CD4-positive, CD25-positive, alpha-beta regulatory T cell (primary cell): ENCODE measurements around the gene LRWD1. TPM values are rescaled to one million over a fixed set of nuclear protein-coding genes. Genes with fewer than 3 reads are reported as not detected.
"Not testable (repeated sequence)": the region's sequence is repeated elsewhere in the genome, so short reads cannot be mapped to it uniquely, and the experiment has no call there.

ENCODE experiments used
- ATAC-seq, 2 donors: fragments of 150-1000 bp; cut with Tn5 transposase; one replicate each; pipeline ENCODE4 v1.10.0; 2021; ENCODE audit warnings: low read depth in 2 of 2, moderate number of reproducible peaks in 2 of 2, moderate library complexity in 1 of 2
- DNase-seq, 3 donors: peaks; one replicate each; pipeline versions ENCODE4 v3.0.0 to v3.0.0-alpha.2; 2012 to 2022; ENCODE audit warnings: mixed read lengths in 1 of 3
- H3K27ac ChIP-seq: one replicate; pipeline ENCODE4 v1.7.0; 2013; ENCODE audit warnings: mild to moderate bottlenecking, low read length; ENCODE audit not compliant: insufficient read depth, poor library complexity, severe bottlenecking
- H3K27me3 ChIP-seq: one replicate; pipeline ENCODE4 v1.7.0; 2013; ENCODE audit warnings: low read length; ENCODE audit not compliant: control insufficient read depth, insufficient read depth
- H3K36me3 ChIP-seq: one replicate; pipeline ENCODE4 v1.7.0; 2013; ENCODE audit warnings: mild to moderate bottlenecking, low read length, moderate library complexity; ENCODE audit not compliant: control insufficient read depth, insufficient read depth
- H3K4me1 ChIP-seq: 2 replicates; pipeline ENCODE4 v1.7.0; 2013; ENCODE audit warnings: mild to moderate bottlenecking, low read length; ENCODE audit not compliant: insufficient read depth, control insufficient read depth, poor library complexity, severe bottlenecking
- H3K4me3 ChIP-seq: one replicate; pipeline ENCODE4 v1.7.0; 2013; ENCODE audit warnings: low read depth, mild to moderate bottlenecking, low read length, moderate library complexity
- H3K9me3 ChIP-seq, 2 experiments: 1 replicate in 1 of 2; 2 replicates in 1 of 2; pipeline ENCODE4 v1.7.0; 2013; ENCODE audit warnings: low read length in 2 of 2, mild to moderate bottlenecking in 1 of 2, moderate library complexity in 1 of 2; ENCODE audit not compliant: control insufficient read depth in 2 of 2
- H3K27ac Mint-ChIP-seq, 3 donors: one replicate each; pipeline ENCODE4 v1.8.0; 2020 to 2022; ENCODE audit warnings: mild to moderate bottlenecking in 3 of 3, mixed read lengths in 3 of 3, moderate library complexity in 2 of 3
- H3K27me3 Mint-ChIP-seq: one replicate; pipeline ENCODE4 v1.8.0; 2022; ENCODE audit warnings: mild to moderate bottlenecking, mixed read lengths
- H3K36me3 Mint-ChIP-seq: one replicate; pipeline ENCODE4 v1.8.0; 2020; ENCODE audit warnings: mixed read lengths
- H3K4me1 Mint-ChIP-seq, 4 donors: one replicate each; pipeline ENCODE4 v1.8.0; 2020 to 2022; ENCODE audit warnings: mixed read lengths in 4 of 4, mild to moderate bottlenecking in 1 of 4
- H3K4me3 Mint-ChIP-seq, 4 donors: one replicate each; pipeline ENCODE4 v1.8.0; 2020 to 2022; ENCODE audit warnings: mild to moderate bottlenecking in 4 of 4, mixed read lengths in 4 of 4, moderate library complexity in 3 of 4
- H3K9me3 Mint-ChIP-seq, 7 donors: one replicate each; pipeline ENCODE4 v1.8.0; 2020 to 2022; ENCODE audit warnings: mixed read lengths in 7 of 7, mild to moderate bottlenecking in 3 of 7, moderate library complexity in 2 of 7
- polyA plus RNA-seq, 4 donors: library from polyadenylated mRNA; unstranded; fragments of 300-500 nt; fragmentation: Illumina TruSeq; gene quantifications; one replicate each; pipeline ENCODE4 v1.2.3, GENCODE V29; 2021
- total RNA-seq: library from RNA; stranded (reverse); gene quantifications from one replicate; pipeline ENCODE4 v1.2.3, GENCODE V29; 2022

Gene LRWD1
- total and polyA plus RNA-seq, 5 donors from 2014 or later, result 12.4 to 15.3 (median 13.5) TPM

DNA sequence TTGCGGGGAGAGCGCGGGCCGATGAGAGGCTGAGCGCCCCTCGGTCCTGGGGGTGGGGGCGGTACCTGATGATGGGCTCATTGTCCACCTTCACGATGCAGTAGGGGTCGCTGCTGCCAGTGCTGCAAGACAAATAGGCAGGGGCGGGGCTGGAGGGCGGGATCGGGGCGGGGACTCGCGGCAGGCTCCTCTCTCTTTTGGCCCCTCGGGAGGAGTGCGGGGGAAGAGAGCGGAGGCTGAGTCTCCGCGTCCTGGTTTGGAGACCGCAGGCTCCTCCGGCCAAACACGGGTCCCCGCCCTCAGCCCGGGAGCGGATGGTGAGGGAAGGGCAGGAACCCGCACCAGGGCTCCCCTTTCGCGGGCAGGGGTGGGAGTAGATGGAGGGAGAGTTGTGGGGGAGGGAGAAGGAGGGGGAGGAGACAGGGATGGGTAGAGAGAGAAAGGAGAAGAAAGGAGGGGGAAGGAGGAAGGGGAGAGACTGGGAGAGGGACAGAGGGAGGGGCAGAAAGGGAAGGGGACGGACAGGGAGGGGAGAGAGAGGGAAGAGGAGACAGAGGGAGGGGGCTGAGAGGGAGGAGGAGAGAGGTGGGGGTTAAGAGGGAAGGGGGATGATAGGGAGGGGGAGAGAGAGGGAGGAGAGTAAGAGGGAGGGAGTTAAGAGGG lies 47.2 kb downstream of the LRWD1 start:
- H3K4me1 ChIP-seq, H3K27ac Mint-ChIP-seq, H3K27me3 ChIP-seq, H3K27ac ChIP-seq, H3K4me3 ChIP-seq, H3K9me3 Mint-ChIP-seq, H3K9me3 ChIP-seq, H3K4me1 Mint-ChIP-seq, H3K36me3 Mint-ChIP-seq, DNase-seq, H3K27me3 Mint-ChIP-seq, H3K4me3 Mint-ChIP-seq, H3K36me3 ChIP-seq: not testable (repeated sequence)
- ATAC-seq, result peak; percentile 64 to 68

DNA sequence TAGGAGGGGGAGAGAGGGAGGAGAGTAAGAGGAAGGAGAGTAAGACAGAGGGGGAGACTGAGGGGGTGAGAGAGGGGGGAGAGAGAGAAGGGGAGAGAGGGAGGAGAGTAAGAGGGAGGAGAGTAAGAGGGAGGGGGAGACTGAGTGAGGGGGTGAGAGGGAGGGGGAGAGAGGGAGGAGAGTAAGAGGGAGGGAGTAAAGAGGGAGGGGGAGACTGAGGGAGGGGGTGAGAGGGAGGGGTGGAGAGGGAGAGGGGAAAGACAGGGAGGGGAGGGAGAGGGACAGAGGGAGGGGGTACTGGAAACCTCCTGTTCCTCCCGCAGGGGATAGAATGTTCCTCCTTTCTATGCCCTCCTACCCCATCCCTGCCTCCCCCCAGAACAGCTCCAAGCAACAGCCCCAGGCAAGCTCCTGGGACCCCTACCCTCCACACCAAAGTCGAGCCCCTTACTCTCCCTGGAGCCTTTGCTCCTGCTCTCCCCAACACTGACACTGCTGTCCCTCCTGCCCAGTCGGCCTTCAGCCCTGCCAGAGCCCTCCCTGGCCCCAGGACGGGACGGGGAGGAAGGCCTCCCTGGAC lies 47.9 kb downstream of the LRWD1 start:
- not testable (repeated sequence) for ATAC-seq, H3K27ac Mint-ChIP-seq, H3K4me3 Mint-ChIP-seq, H3K27me3 ChIP-seq, H3K9me3 Mint-ChIP-seq, H3K4me1 Mint-ChIP-seq, H3K4me1 ChIP-seq, H3K9me3 ChIP-seq, H3K27ac ChIP-seq, H3K36me3 Mint-ChIP-seq, H3K4me3 ChIP-seq, H3K27me3 Mint-ChIP-seq, H3K36me3 ChIP-seq
- peak in 1 of 3 donors; percentile 28 for DNase-seq

DNA sequence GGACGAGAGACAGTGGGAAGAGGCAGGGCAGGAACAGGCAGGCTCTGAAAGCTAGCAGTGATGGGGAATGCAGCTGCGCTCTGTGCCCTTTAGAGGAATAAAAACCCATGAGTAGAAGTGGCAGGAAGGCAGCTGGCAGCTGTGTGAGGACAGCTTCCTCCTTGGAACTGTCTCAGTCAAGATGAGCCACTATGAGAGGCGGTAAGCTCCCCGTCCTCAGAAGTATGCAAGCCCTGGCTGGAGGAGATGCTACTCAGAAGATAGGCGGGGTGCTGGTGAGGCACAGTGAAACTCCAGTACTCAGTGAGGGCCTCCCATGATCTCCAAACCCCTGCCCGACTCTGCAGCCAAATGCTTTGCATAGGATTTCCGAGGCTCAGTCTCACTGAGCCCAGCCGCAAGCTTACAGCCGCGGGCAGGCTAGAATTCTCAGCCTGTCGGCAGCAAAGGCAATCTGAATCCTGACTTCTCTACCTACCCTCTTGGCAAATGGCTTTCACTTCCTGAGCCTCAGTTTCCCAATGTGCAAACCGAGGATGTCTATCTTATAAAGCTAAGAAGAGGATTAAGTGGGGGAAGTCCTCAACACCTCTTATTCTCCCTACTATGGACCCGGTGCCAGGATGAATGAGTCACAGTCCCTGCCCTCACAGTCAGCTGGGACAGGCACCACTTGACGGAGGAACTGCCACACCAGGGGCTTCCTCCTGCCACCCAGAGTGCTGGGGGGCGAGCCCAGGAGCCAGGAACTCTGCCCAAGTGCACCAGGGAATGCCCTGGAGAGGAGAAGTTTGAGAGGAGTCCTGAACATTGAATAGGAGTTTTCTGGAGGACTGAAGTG lies 50.3 kb downstream of the LRWD1 start:
- H3K27me3 Mint-ChIP-seq, H3K27me3 ChIP-seq, H3K27ac ChIP-seq, H3K27ac Mint-ChIP-seq, H3K36me3 ChIP-seq, H3K4me1 Mint-ChIP-seq, H3K36me3 Mint-ChIP-seq, ATAC-seq, H3K9me3 Mint-ChIP-seq, H3K4me3 Mint-ChIP-seq, H3K9me3 ChIP-seq, H3K4me3 ChIP-seq, H3K4me1 ChIP-seq, DNase-seq: not testable (repeated sequence)

DNA sequence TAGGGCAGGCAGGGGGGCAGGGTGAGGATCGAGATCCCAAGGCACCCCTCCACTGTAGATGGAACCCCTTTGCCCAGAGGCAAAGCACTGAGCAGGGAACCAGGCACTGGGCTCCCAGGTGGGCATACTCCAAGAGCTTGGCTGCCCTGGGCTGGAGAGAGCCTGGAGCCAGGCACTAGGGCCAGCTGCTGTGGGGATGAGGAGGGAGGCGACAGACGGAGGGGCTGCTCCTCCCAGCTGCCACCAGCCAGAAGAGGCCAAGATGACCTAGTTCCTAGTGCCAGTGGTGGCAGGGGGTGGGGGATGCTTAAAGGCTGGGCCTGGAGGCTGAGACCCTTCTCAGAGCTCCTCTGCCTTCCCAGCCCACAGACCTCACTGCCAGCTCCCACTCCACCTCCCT lies 51.1 kb downstream of the LRWD1 start:
- H3K27ac ChIP-seq, H3K4me3 ChIP-seq, H3K36me3 ChIP-seq, H3K4me3 Mint-ChIP-seq, DNase-seq, H3K27me3 Mint-ChIP-seq, ATAC-seq, H3K27ac Mint-ChIP-seq, H3K4me1 ChIP-seq, H3K4me1 Mint-ChIP-seq, H3K27me3 ChIP-seq, H3K9me3 Mint-ChIP-seq, H3K36me3 Mint-ChIP-seq, H3K9me3 ChIP-seq: not testable (repeated sequence)

DNA sequence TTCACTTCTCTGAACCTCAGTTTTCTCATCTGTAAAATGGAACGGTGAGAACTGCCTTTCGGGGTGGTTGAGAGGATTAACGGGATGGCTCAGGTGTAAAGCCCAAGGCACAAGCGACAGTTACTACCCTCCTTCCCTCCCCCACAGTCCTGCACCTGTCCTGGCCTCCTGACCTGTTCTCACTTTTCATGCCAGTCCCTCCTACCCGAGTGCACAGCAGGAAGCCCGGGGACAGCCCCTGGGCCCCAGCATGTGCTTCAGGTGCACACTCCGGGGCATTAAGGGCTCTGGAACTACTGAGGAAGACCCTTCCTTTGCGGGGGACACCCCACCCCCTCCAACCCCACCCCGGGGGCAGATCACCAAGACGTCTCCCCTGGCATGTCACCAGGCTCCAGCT lies 52.2 kb downstream of the LRWD1 start:
- H3K36me3 ChIP-seq, H3K4me3 ChIP-seq, H3K36me3 Mint-ChIP-seq, ATAC-seq, H3K27me3 Mint-ChIP-seq, H3K27ac Mint-ChIP-seq, H3K4me3 Mint-ChIP-seq, H3K4me1 Mint-ChIP-seq, H3K4me1 ChIP-seq, DNase-seq, H3K9me3 Mint-ChIP-seq, H3K27ac ChIP-seq, H3K27me3 ChIP-seq, H3K9me3 ChIP-seq: not testable (repeated sequence)

DNA sequence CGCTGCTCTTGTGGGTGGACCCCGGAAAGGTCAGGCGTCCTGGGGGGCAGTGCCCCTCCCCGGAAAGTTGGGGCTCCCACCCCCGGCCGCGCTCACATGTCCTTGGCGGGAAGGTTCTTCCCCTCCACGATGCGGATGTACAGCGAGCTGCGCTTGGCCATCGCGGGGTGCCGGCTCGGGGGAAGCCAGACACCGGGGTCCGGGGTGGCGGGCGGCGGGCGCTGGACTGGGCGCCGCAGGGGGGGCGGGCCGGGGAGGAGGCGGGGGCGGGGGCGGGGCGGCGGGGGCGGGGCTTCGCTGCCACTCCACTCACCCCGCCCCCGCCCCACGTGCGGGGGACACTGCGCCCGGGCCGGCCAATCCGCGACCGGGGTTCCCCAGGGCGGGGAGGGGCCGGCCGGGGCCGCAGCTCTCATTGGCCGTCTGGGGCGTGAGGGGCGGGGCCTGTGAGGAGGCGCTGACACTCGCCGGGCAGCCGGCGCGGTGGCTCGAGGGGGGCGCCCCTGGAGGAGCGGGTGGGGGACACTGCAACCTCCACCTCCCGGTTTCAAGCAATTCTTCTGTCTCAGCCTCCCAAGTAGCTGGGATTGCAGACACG lies 52.9 kb downstream of the LRWD1 start, which contains the start of gene RASA4B:
Gene RASA4B, minus strand, starts transcription at position 228 of the 598 bp plus-strand sequence. Its CDS starts 67 bp downstream, at position 161.
- H3K4me3 Mint-ChIP-seq, result peak within 1 kb of the TSS in 2 of 4 donors; percentile 38 to 62
- H3K4me1 ChIP-seq, H3K9me3 Mint-ChIP-seq, H3K9me3 ChIP-seq, H3K27ac Mint-ChIP-seq, H3K36me3 Mint-ChIP-seq, H3K27ac ChIP-seq, H3K4me1 Mint-ChIP-seq, H3K27me3 Mint-ChIP-seq, H3K27me3 ChIP-seq, H3K36me3 ChIP-seq: not testable (repeated sequence)
- ATAC-seq, result peak; percentile 98
- peak in 2 of 3 donors; percentile 2 to 37 for DNase-seq
- peak within 1 kb of the TSS; percentile 44 for H3K4me3 ChIP-seq

DNA sequence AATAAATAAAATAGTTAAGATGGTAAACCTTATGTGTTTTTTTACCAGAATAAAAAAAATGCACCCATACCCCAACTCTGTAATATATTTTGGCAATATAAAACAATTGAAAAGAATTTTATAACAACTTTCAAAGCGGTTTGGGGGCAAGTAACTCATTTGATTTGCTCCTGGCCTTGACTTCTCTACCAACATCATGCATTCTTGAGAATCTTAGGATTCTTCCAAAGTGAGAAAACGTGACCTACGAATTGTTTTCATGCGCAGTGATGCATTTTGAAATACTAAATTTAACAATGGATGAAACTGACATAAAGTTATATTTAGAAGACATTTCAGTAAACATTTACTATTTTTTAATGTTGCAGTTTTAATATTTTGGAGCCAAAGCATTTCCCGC lies 56.0 kb downstream of the LRWD1 start:
- not testable (repeated sequence) for H3K9me3 ChIP-seq, H3K36me3 Mint-ChIP-seq, H3K27me3 Mint-ChIP-seq, H3K4me3 Mint-ChIP-seq, H3K36me3 ChIP-seq, H3K4me3 ChIP-seq, ATAC-seq, H3K4me1 ChIP-seq, H3K27ac Mint-ChIP-seq, H3K27ac ChIP-seq, H3K27me3 ChIP-seq, DNase-seq, H3K9me3 Mint-ChIP-seq, H3K4me1 Mint-ChIP-seq
